H9 (cell line): Measurements from ENCODE around the gene MLLT3. TPM values are rescaled to one million over a fixed set of nuclear protein-coding genes. Genes with fewer than 3 reads are reported as not detected.

Experiments used
- DNase-seq: peaks from one replicate; pipeline ENCODE4 v3.0.0-alpha.2; 2017
- H2AFZ ChIP-seq: one replicate; pipeline ENCODE4 v1.6.1; 2013; ENCODE audit warnings: mild to moderate bottlenecking, low read length, control low read depth, moderate library complexity
- H2AK5ac ChIP-seq: 2 replicates; pipeline ENCODE4 v1.6.1; 2013; ENCODE audit warnings: low read length, control low read depth, mixed read lengths; ENCODE audit not compliant: insufficient read length
- H2BK120ac ChIP-seq: one replicate; pipeline ENCODE4 v1.6.1; 2013; ENCODE audit warnings: low read depth, mild to moderate bottlenecking, low read length, control low read depth, inconsistent platforms; ENCODE audit not compliant: poor library complexity, severe bottlenecking
- H2BK12ac ChIP-seq: 2 replicates; pipeline ENCODE4 v1.6.1; 2013; ENCODE audit warnings: low read length, control low read depth, mixed read lengths, low read depth; ENCODE audit not compliant: insufficient read length
- H2BK15ac ChIP-seq: 2 replicates; pipeline ENCODE4 v1.6.1; 2013; ENCODE audit warnings: low read depth, low read length, control low read depth
- H2BK20ac ChIP-seq: one replicate; pipeline ENCODE4 v1.6.1; 2013; ENCODE audit warnings: low read depth, mild to moderate bottlenecking, low read length, control low read depth, inconsistent platforms; ENCODE audit not compliant: poor library complexity, severe bottlenecking
- H2BK5ac ChIP-seq: 2 replicates; pipeline ENCODE4 v1.6.1; 2013; ENCODE audit warnings: low read length, control low read depth, mixed read lengths; ENCODE audit not compliant: insufficient read length
- H3K14ac ChIP-seq: 2 replicates; pipeline ENCODE4 v1.6.1; 2013; ENCODE audit warnings: low read length, control low read depth; ENCODE audit not compliant: insufficient read depth
- H3K18ac ChIP-seq: 2 replicates; pipeline ENCODE4 v1.6.1; 2013; ENCODE audit warnings: low read depth, mild to moderate bottlenecking, mixed read lengths, low read length, control low read depth; ENCODE audit not compliant: insufficient read length
- H3K23ac ChIP-seq: 2 replicates; pipeline ENCODE4 v1.6.1; 2013; ENCODE audit warnings: low read length, control low read depth, mixed read lengths, low read depth; ENCODE audit not compliant: insufficient read length
- H3K23me2 ChIP-seq: 2 replicates; pipeline ENCODE4 v1.6.1; 2013; ENCODE audit warnings: low read depth, mild to moderate bottlenecking, mixed read lengths, low read length, control low read depth; ENCODE audit not compliant: insufficient read length, poor library complexity, severe bottlenecking
- H3K27ac ChIP-seq: 2 replicates; pipeline ENCODE4 v1.5.1; 2013; ENCODE audit warnings: low read length, control low read depth, mixed read lengths, low read depth; ENCODE audit not compliant: insufficient read length
- H3K27me3 ChIP-seq: 2 replicates; pipeline ENCODE4 v1.6.1; 2013; ENCODE audit warnings: low read length, control low read depth, inconsistent platforms; ENCODE audit not compliant: insufficient read depth
- H3K4ac ChIP-seq: 2 replicates; pipeline ENCODE4 v1.6.1; 2013; ENCODE audit warnings: low read depth, mild to moderate bottlenecking, control low read depth, inconsistent platforms, low read length, moderate library complexity
- H3K4me1 ChIP-seq: 2 replicates; pipeline ENCODE4 v1.6.1; 2013; ENCODE audit warnings: low read length, control low read depth, inconsistent platforms; ENCODE audit not compliant: insufficient read depth
- H3K4me2 ChIP-seq: 2 replicates; pipeline ENCODE4 v1.6.1; 2013; ENCODE audit warnings: low read length, control low read depth, mixed read lengths; ENCODE audit not compliant: insufficient read length, insufficient read depth
- H3K56ac ChIP-seq: 2 replicates; pipeline ENCODE4 v1.6.1; 2013; ENCODE audit warnings: low read depth, mild to moderate bottlenecking, mixed read lengths, low read length, control low read depth; ENCODE audit not compliant: insufficient read length
- H3K79me1 ChIP-seq: 2 replicates; pipeline ENCODE4 v1.6.1; 2013; ENCODE audit warnings: low read depth, mild to moderate bottlenecking, moderate library complexity, low read length, control low read depth, inconsistent platforms; ENCODE audit not compliant: insufficient read depth, poor library complexity, severe bottlenecking
- H3K79me2 ChIP-seq: 2 replicates; pipeline ENCODE4 v1.6.1; 2013; ENCODE audit warnings: low read length, control low read depth, inconsistent platforms; ENCODE audit not compliant: insufficient read depth
- H3K9ac ChIP-seq: 2 replicates; pipeline ENCODE4 v1.6.1; 2013; ENCODE audit warnings: low read length, control low read depth, mixed read lengths; ENCODE audit not compliant: insufficient read length; ENCODE audit errors: extremely low read depth
- H3K9me3 ChIP-seq: one replicate; pipeline ENCODE4 v1.6.1; 2013; ENCODE audit warnings: low read depth, low read length, inconsistent platforms; ENCODE audit not compliant: control insufficient read depth
- H3T11ph ChIP-seq: one replicate; pipeline ENCODE4 v1.6.1; 2013; ENCODE audit warnings: mild to moderate bottlenecking, low read length, control low read depth, inconsistent platforms
- H4K20me1 ChIP-seq: one replicate; pipeline ENCODE4 v1.6.1; 2013; ENCODE audit not compliant: control insufficient read depth, insufficient read length, insufficient read depth
- H4K5ac ChIP-seq: 2 replicates; pipeline ENCODE4 v1.6.1; 2013; ENCODE audit warnings: low read depth, mild to moderate bottlenecking, mixed read lengths, low read length, control low read depth; ENCODE audit not compliant: insufficient read length
- H4K8ac ChIP-seq: replicated peaks from 2 replicates; pipeline ENCODE4 v1.6.1; 2013; ENCODE audit warnings: low read length, control low read depth, mixed read lengths, low read depth; ENCODE audit not compliant: insufficient read length
- H4K91ac ChIP-seq: 2 replicates; pipeline ENCODE4 v1.6.1; 2013; ENCODE audit warnings: low read depth, mild to moderate bottlenecking, moderate library complexity, mixed read lengths, low read length, control low read depth; ENCODE audit not compliant: insufficient read length
- H3K27ac Mint-ChIP-seq, 3 experiments: 2 replicates in 2 of 3; 3 replicates in 1 of 3; pipeline ENCODE4 v1.8.0; 2020 to 2021; ENCODE audit warnings: mixed read lengths in 3 of 3, mild to moderate bottlenecking in 1 of 3, moderate library complexity in 1 of 3
- H3K27me3 Mint-ChIP-seq: 2 replicates; pipeline ENCODE4 v1.8.0; 2021; ENCODE audit warnings: low read depth, mild to moderate bottlenecking, moderate library complexity, mixed read lengths
- H3K36me3 Mint-ChIP-seq, 3 experiments: 2 replicates in 2 of 3; 3 replicates in 1 of 3; pipeline ENCODE4 v1.8.0; 2020 to 2021; ENCODE audit warnings: low read depth in 3 of 3, mixed read lengths in 3 of 3; ENCODE audit not compliant: insufficient read depth in 1 of 3
- H3K4me1 Mint-ChIP-seq, 2 experiments: 2 replicates each; pipeline ENCODE4 v1.8.0; 2020; ENCODE audit warnings: mixed read lengths in 2 of 2
- H3K4me3 Mint-ChIP-seq, 2 experiments: 2 replicates in 1 of 2; 3 replicates in 1 of 2; pipeline ENCODE4 v1.8.0; 2020 to 2021; ENCODE audit warnings: mild to moderate bottlenecking in 2 of 2, mixed read lengths in 2 of 2, moderate library complexity in 1 of 2
- H3K9me3 Mint-ChIP-seq, 2 experiments: 2 replicates in 1 of 2; 3 replicates in 1 of 2; pipeline ENCODE4 v1.8.0; 2020; ENCODE audit warnings: mild to moderate bottlenecking in 2 of 2, mixed read lengths in 2 of 2, moderate library complexity in 1 of 2
- WGBS: extraction: QIAGEN DNeasy Blood & Tissue Kit; methylation state at CpG from one replicate; pipeline ENCODE4 v1.1.7; 2013; ENCODE audit warnings: missing lambda C conversion rate, low lambda C conversion rate, mixed read lengths; ENCODE audit not compliant: insufficient read length; ENCODE audit errors: extremely low coverage; 5-methylcytosine and 5-hydroxymethylcytosine counted together
- total RNA-seq: library from RNA; stranded (reverse); gene quantifications from 2 replicates; pipeline ENCODE4 v1.2.1, GENCODE V29; 2021
- TF ChIP-seq, protein P1 (sequence below): fragments of 200-600 bp; sonication (generic); conservative IDR thresholded peaks from 3 replicates; pipeline ENCODE4 v1.8.0; 2021; ENCODE audit warnings: antibody characterized with exemption, mild to moderate bottlenecking

The MLLT3 gene
- total RNA-seq, 1 experiment from 2014 or later = 3.9 TPM

DNA sequence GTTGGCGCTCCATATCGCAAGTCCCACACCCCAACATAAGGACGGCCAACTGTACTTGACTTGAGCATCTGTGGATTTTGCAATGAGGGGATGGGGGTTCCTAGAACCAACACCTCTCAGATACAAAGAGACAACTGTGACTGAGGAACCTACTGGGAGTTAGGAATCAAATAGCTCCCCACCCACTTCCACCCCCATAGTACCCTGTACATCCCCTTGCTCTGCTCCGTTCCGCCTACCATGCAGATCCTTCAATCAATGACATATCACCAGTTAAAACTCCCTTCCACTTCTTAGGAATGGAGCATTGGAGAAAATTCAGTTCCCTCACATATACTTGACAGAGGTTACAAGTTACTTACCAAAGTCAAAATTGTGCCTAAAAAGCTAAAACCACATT, 140.9 kb downstream of the MLLT3 start:
- H3T11ph ChIP-seq = no peak overlapping the region

More for the DNA sequence above, 140.9 kb downstream of the MLLT3 start:
- no CpG with 5 or more reads among the region's 5 CpGs for WGBS
- Histone ChIP-seq H3K9me3 (no peaks in the 10 kb centered on the region), H2BK120ac (no peak overlapping the region), H3K4me1 (no peaks in the 10 kb centered on the region; the same call in 1 of the 2 replicates), H3K23ac (no peak overlapping the region), H3K79me1 (no peaks in the 10 kb centered on the region), H3K4ac (no peak overlapping the region), H3K27me3 (no peaks in the 10 kb centered on the region; the same call in 1 of the 2 replicates), H3K4me2 (no peak overlapping the region), H3K14ac (no peak overlapping the region), H2BK12ac (no peak overlapping the region), H3K18ac (no peak overlapping the region), H2BK20ac (no peak overlapping the region), H2AK5ac (no peak overlapping the region), H3K27ac (no peak overlapping the region), H4K8ac (no peak overlapping the region), H4K91ac (no peak overlapping the region), H2BK5ac (no peak overlapping the region), H2BK15ac (no peak overlapping the region), H3K9ac (no peak overlapping the region), H4K20me1 (no peaks in the 10 kb centered on the region), H3K23me2 (no peaks in the 10 kb centered on the region), H3K79me2 (no peaks in the 10 kb centered on the region), H3K56ac (no peak overlapping the region), H4K5ac (no peak overlapping the region), H2AFZ (no peak overlapping the region)
- no peak for DNase-seq
- H3K27ac Mint-ChIP-seq = no peak overlapping the region
- H3K9me3 Mint-ChIP-seq = no peaks in the 10 kb centered on the region
- TF ChIP-seq, protein P1, sequence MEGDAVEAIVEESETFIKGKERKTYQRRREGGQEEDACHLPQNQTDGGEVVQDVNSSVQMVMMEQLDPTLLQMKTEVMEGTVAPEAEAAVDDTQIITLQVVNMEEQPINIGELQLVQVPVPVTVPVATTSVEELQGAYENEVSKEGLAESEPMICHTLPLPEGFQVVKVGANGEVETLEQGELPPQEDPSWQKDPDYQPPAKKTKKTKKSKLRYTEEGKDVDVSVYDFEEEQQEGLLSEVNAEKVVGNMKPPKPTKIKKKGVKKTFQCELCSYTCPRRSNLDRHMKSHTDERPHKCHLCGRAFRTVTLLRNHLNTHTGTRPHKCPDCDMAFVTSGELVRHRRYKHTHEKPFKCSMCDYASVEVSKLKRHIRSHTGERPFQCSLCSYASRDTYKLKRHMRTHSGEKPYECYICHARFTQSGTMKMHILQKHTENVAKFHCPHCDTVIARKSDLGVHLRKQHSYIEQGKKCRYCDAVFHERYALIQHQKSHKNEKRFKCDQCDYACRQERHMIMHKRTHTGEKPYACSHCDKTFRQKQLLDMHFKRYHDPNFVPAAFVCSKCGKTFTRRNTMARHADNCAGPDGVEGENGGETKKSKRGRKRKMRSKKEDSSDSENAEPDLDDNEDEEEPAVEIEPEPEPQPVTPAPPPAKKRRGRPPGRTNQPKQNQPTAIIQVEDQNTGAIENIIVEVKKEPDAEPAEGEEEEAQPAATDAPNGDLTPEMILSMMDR = no peak
- H3K4me3 Mint-ChIP-seq = no peak overlapping the region
- no peaks in the 10 kb centered on the region for H3K36me3 Mint-ChIP-seq
- H3K27me3 Mint-ChIP-seq = no peaks in the 10 kb centered on the region
- peaks cover 35 to 36% of the 10 kb centered on the region in 2 experiments for H3K4me1 Mint-ChIP-seq
